C4-2B (cell line): Measurements from ENCODE around the gene LRRC18.

Experiments
- H3K27ac ChIP-seq: fragments of 450-650 bp; 2 replicates; pipeline ENCODE4 v1.5.1; 2017
- ZFX ChIP-seq: fragments of 450-650 bp; IDR thresholded peaks from 2 replicates; pipeline ENCODE4 v1.6.1; 2017
- TF ChIP-seq, protein P1 (sequence below): fragments of 450-650 bp; conservative IDR thresholded peaks from 2 replicates; pipeline ENCODE4 v1.5.1; 2017; ENCODE audit warnings: mild to moderate bottlenecking

Gene LRRC18

DNA sequence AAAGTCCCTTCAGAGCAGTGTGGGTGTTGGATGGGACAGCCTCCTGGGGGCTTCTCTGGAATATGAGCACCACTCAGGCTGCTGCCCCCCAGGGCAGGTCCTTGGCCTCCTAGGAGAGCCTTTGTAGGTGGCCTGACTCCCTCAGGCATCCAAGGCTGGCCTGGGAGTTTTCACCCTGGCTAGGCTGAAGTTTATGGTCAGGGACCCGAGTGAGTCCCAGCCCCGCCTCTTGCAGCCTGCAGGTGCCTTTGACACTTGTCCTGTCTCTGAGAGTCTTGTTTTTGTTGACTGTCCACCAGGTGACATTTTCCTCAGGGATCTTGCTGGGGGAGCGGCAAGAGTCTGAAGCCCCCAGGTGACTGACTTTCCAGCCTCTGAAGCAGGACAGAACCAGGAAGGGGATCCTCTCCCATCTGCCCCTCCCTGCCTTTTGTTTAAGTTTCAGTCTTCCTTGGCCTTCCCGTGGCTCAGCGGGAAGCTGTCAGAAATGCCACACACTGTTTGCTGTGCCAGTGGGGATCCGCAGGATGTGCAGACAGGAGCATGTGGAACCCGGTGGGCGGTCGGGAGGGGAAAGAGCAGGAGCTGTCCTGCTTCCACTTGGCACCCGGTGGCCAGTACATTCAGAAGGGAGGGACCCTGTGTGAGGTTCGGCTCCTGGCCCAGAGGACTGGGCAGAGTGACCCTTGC lies 59.5 kb downstream of the LRRC18 start:
- H3K27ac ChIP-seq = no peak overlapping the region
- TF ChIP-seq ZFX = no peak
- TF ChIP-seq, protein P1, sequence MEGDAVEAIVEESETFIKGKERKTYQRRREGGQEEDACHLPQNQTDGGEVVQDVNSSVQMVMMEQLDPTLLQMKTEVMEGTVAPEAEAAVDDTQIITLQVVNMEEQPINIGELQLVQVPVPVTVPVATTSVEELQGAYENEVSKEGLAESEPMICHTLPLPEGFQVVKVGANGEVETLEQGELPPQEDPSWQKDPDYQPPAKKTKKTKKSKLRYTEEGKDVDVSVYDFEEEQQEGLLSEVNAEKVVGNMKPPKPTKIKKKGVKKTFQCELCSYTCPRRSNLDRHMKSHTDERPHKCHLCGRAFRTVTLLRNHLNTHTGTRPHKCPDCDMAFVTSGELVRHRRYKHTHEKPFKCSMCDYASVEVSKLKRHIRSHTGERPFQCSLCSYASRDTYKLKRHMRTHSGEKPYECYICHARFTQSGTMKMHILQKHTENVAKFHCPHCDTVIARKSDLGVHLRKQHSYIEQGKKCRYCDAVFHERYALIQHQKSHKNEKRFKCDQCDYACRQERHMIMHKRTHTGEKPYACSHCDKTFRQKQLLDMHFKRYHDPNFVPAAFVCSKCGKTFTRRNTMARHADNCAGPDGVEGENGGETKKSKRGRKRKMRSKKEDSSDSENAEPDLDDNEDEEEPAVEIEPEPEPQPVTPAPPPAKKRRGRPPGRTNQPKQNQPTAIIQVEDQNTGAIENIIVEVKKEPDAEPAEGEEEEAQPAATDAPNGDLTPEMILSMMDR = no peak

DNA sequence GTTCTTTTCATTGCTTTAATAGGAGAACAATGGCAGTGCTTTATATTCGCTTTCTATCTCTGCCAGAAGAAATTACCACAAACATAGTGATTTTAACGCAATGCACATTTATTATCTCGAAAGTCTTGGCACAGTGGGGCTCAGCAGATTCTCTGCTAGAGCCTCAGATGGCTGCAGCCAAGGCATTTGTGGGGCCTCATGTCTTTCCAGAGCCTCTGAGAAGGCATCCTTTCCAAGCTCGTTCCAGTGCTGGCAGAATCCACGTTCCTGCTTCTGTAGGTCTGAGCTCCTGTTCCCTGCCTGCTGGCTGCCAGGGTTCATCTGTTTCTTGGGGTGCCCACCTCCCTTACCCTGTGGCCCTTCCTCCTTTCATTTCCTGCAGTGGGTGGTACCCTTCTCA lies 60.2 kb downstream of the LRRC18 start:
- TF ChIP-seq ZFX = no peak
- TF ChIP-seq, protein P1 = no peak
- no peak overlapping the region for H3K27ac ChIP-seq

DNA sequence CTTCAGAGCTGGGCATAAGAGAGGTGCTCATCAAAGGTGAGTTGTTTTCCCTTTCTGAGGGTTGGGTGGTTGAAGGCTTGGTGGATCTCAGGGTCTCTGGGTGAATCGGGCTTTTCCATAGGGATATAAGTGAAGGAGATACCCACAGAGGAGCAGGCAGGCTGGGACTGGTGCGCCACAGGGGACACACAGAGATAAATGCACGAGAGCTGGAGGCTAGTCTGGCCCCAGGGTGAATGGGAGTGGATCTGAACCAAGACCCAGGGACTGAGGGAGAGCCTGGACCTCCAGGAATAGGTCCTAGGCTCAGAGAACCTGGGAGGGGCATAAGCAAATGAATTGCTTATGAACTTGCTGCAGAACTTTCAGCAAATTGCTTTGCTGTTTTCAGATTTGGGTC lies 61.5 kb downstream of the LRRC18 start:
- no peak for TF ChIP-seq ZFX
- TF ChIP-seq, protein P1 = no peak
- H3K27ac ChIP-seq = no peak overlapping the region

DNA sequence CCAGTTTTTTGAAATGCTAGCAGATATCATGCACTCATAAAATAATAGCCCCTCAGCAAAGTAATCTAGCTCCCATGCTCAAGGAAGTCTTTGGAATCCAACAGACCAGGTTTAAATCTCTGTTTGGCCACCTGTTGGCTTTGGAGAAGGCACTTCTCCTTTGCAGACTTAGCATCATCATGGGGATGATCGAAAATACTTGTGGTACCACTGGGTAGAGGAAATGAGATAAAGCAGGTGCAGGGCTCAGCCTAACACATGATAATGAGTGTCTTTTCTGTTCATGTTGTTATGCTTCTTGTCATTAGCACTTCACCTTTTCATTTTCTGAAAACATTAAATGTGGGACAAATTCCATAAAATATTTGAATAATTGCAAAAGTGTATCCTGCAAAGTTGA lies 67.4 kb downstream of the LRRC18 start:
- TF ChIP-seq ZFX = no peak
- TF ChIP-seq, protein P1 = no peak
- no peak overlapping the region for H3K27ac ChIP-seq
